ENCODE results near the gene HDDC3. TPM values are rescaled to one million over a fixed set of nuclear protein-coding genes. Genes with fewer than 3 reads are reported as not detected.

HDDC3 gene
- total and polyA plus RNA-seq, 8 donors = 12.1 to 22.1 (median 19.2) TPM; not detected in 2

GRCh38 chr15:90946941-90947576 is 14.7 kb upstream of the HDDC3 start:
- H3K27ac ChIP-seq = no peak overlapping the region
- no peak overlapping the region for H3K4me3 ChIP-seq
- H3K9me3 ChIP-seq = no peaks in the 10 kb centered on the region
- H3K27me3 ChIP-seq = no peaks in the 10 kb centered on the region
- 86 to 94% (median 93%) methylated on average over 7 to 8 of the region's 8 CpGs for WGBS, 5 donors
- TF ChIP-seq POLR2A (IDR thresholded peaks at IDR 0.05) (no peak), POLR2AphosphoS5 (IDR thresholded peaks at IDR 0.05) (no peak), EP300 (IDR thresholded peaks at IDR 0.05) (no peak)
- TF ChIP-seq, protein P1, sequence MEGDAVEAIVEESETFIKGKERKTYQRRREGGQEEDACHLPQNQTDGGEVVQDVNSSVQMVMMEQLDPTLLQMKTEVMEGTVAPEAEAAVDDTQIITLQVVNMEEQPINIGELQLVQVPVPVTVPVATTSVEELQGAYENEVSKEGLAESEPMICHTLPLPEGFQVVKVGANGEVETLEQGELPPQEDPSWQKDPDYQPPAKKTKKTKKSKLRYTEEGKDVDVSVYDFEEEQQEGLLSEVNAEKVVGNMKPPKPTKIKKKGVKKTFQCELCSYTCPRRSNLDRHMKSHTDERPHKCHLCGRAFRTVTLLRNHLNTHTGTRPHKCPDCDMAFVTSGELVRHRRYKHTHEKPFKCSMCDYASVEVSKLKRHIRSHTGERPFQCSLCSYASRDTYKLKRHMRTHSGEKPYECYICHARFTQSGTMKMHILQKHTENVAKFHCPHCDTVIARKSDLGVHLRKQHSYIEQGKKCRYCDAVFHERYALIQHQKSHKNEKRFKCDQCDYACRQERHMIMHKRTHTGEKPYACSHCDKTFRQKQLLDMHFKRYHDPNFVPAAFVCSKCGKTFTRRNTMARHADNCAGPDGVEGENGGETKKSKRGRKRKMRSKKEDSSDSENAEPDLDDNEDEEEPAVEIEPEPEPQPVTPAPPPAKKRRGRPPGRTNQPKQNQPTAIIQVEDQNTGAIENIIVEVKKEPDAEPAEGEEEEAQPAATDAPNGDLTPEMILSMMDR (IDR thresholded peaks at IDR 0.05) = no peak
- intact Hi-C loops (cut with DNase I; ENCODE audit: low total_unique reads) = no loop called here
- peaks cover 91 to 100% (median 100%) of the 10 kb centered on the region in 4 donors for H3K36me3 ChIP-seq
- H3K4me1 ChIP-seq = peaks cover 0 to 6% (median 0%) of the 10 kb centered on the region in 4 donors
- DNase-seq = no peak

DNA sequence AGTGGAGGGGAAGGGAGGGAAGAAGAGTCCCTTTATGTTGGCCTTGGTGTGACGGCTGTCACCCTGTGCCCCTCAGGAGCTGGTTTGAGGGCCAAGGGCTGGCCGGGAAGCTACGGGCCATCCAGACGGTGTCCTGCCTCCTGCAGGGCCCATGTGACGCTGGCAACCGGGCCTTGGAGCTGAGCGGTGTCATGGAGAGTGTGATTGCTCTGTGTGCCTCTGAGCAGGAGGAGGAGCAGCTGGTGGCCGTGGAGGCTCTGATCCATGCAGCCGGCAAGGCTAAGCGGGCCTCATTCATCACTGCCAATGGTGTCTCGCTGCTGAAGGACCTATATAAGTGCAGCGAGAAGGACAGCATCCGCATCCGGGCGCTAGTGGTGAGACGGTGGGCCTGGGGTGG is 14.2 kb upstream of the HDDC3 start:
- Histone ChIP-seq H3K4me3 (no peak overlapping the region), H3K27ac (no peak overlapping the region), H3K36me3 (peaks cover 91 to 100% (median 100%) of the 10 kb centered on the region in 4 donors), H3K4me1 (peaks cover 0 to 6% (median 0%) of the 10 kb centered on the region in 4 donors), H3K9me3 (no peaks in the 10 kb centered on the region), H3K27me3 (no peaks in the 10 kb centered on the region)
- intact Hi-C loops (cut with DNase I; ENCODE audit: low total_unique reads) = no loop called here
- DNase-seq = no peak
- 88 to 94% (median 91%) methylated on average over 10 to 16 of the region's 16 CpGs for WGBS, 5 donors
- TF ChIP-seq, protein P1 (IDR thresholded peaks at IDR 0.05) = no peak
- TF ChIP-seq EP300 (IDR thresholded peaks at IDR 0.05) (no peak), POLR2A (IDR thresholded peaks at IDR 0.05) (no peak), POLR2AphosphoS5 (IDR thresholded peaks at IDR 0.05) (no peak)

DNA sequence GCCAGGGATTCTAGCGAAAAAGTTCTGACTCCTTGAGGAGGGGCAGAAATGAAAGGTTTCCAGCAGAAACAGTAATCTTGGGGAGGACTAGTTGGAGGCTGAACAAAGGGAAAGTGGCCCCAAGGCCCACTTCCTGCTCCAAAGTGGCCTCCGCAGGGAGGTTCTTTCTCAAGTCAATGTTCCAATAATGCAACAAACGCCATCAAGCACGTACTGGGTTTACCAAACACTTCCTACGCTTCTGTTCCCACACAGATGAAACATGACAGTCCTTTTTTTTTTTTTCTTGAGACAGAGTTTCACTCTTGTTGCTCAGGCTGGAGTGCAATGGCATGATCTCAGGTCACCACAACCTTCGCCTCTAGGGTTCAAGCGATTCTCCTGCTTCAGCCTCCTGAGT is 12.7 kb upstream of the HDDC3 start:
- no peaks in the 10 kb centered on the region for H3K9me3 ChIP-seq
- DNase-seq = no peak
- H3K27me3 ChIP-seq = no peaks in the 10 kb centered on the region
- H3K27ac ChIP-seq = no peak overlapping the region
- peaks cover 91 to 100% (median 100%) of the 10 kb centered on the region in 4 donors for H3K36me3 ChIP-seq
- H3K4me3 ChIP-seq = no peak overlapping the region
- 84 to 98% (median 94%) methylated on average over 7 of the region's 7 CpGs for WGBS, 5 donors
- peaks cover 0 to 6% (median 0%) of the 10 kb centered on the region in 4 donors for H3K4me1 ChIP-seq
- intact Hi-C loops (cut with DNase I; ENCODE audit: low total_unique reads) = no loop called here
- TF ChIP-seq, protein P1 (IDR thresholded peaks at IDR 0.05) = no peak
- no peak for TF ChIP-seq POLR2A (IDR thresholded peaks at IDR 0.05)
- TF ChIP-seq EP300 (IDR thresholded peaks at IDR 0.05) = no peak
- no peak for TF ChIP-seq POLR2AphosphoS5 (IDR thresholded peaks at IDR 0.05)

GRCh38 chr15:90942354-90943120 is 10.2 kb upstream of the HDDC3 start:
- intact Hi-C loops (cut with DNase I; ENCODE audit: low total_unique reads) = no loop called here
- Histone ChIP-seq H3K9me3 (no peaks in the 10 kb centered on the region), H3K4me1 (peaks cover 0 to under 1% (median 0%) of the 10 kb centered on the region in 4 donors), H3K27ac (no peak overlapping the region), H3K36me3 (peaks cover 86 to 100% (median 100%) of the 10 kb centered on the region in 4 donors), H3K4me3 (no peak overlapping the region), H3K27me3 (no peaks in the 10 kb centered on the region)
- TF ChIP-seq EP300 (IDR thresholded peaks at IDR 0.05) (no peak), POLR2AphosphoS5 (IDR thresholded peaks at IDR 0.05) (no peak), POLR2A (IDR thresholded peaks at IDR 0.05) (no peak)
- TF ChIP-seq, protein P1 (IDR thresholded peaks at IDR 0.05) = no peak
- WGBS, 5 donors = 86 to 89% (median 88%) methylated on average over 12 of the region's 12 CpGs
- DNase-seq = no peak

Measured in stomach (tissue), 9 donors.